IPS-15b (cell line): ENCODE results near the gene CD68.
"Not testable (repeated sequence)": the region's sequence is repeated elsewhere in the genome, so short reads cannot be mapped to it uniquely, and the experiment has no call there.

ENCODE experiments used
- H3K27me3 ChIP-seq: one replicate; pipeline ENCODE4 v1.6.1; 2013; ENCODE audit warnings: low read length; ENCODE audit not compliant: control insufficient read depth, insufficient read depth
- H3K36me3 ChIP-seq: one replicate; pipeline ENCODE4 v1.6.1; 2013; ENCODE audit warnings: low read length; ENCODE audit not compliant: control insufficient read depth, insufficient read depth
- H3K4me1 ChIP-seq: one replicate; pipeline ENCODE4 v1.6.1; 2013; ENCODE audit warnings: mild to moderate bottlenecking, low read length; ENCODE audit not compliant: control insufficient read depth, insufficient read depth
- H3K4me3 ChIP-seq: one replicate; pipeline ENCODE4 v1.5.1; 2013; ENCODE audit warnings: low read depth, low read length
- H3K9ac ChIP-seq: one replicate; pipeline ENCODE4 v1.6.1; 2013; ENCODE audit warnings: low read depth, mild to moderate bottlenecking, low read length
- H3K9me3 ChIP-seq: one replicate; pipeline ENCODE4 v1.6.1; 2013; ENCODE audit warnings: mild to moderate bottlenecking, low read length; ENCODE audit not compliant: control insufficient read depth, insufficient read depth

The CD68 gene

GRCh38 chr17:7613769-7614424 lies 34.5 kb downstream of the CD68 start:
- Histone ChIP-seq H3K36me3 (peaks cover 5% of the 10 kb centered on the region), H3K9ac (peak overlapping the region; percentile 85), H3K27me3 (no peaks in the 10 kb centered on the region), H3K9me3 (no peaks in the 10 kb centered on the region), H3K4me3 (peak overlapping the region; percentile 69), H3K4me1 (peaks cover 4% of the 10 kb centered on the region)

- Histone ChIP-seq H3K4me3 (peak within 1 kb of the TSS; percentile 69), H3K36me3 (peaks cover 5% of the 10 kb centered on the region), H3K9ac (peak within 1 kb of the TSS; percentile 85), H3K4me1 (peaks cover 4% of the 10 kb centered on the region), H3K9me3 (no peaks in the 10 kb centered on the region), H3K27me3 (no peaks in the 10 kb centered on the region)
Measured at GRCh38 chr17:7614425-7615264, 35.2 kb downstream of the CD68 start, which contains the start of gene FXR2. TSS of gene FXR2 (minus strand) at chr17:7614897. CDS start at chr17:7614532, 365 bp downstream.

GRCh38 chr17:7615265-7615747 lies 35.9 kb downstream of the CD68 start:
- Histone ChIP-seq H3K4me1 (peaks cover 4% of the 10 kb centered on the region), H3K9ac (no peak overlapping the region), H3K36me3 (peaks cover 4% of the 10 kb centered on the region), H3K9me3 (no peaks in the 10 kb centered on the region), H3K27me3 (no peaks in the 10 kb centered on the region), H3K4me3 (peak overlapping the region; percentile 60)

- Histone ChIP-seq H3K4me1 (peaks cover 2% of the 10 kb centered on the region), H3K9ac (no peak overlapping the region), H3K9me3 (no peaks in the 10 kb centered on the region), H3K27me3 (no peaks in the 10 kb centered on the region), H3K36me3 (no peaks in the 10 kb centered on the region), H3K4me3 (no peak overlapping the region)
Measured at GRCh38 chr17:7618608-7619007, 39.2 kb downstream of the CD68 start.

GRCh38 chr17:7620835-7621234 lies 41.4 kb downstream of the CD68 start:
- Histone ChIP-seq H3K4me1 (no peaks in the 10 kb centered on the region), H3K9me3 (no peaks in the 10 kb centered on the region), H3K9ac (no peak overlapping the region), H3K36me3 (peaks cover under 1% of the 10 kb centered on the region), H3K27me3 (no peaks in the 10 kb centered on the region), H3K4me3 (no peak overlapping the region)

- Histone ChIP-seq H3K4me1 (peaks cover 4% of the 10 kb centered on the region), H3K9ac (no peak overlapping the region), H3K36me3 (peaks cover 6% of the 10 kb centered on the region), H3K9me3 (no peaks in the 10 kb centered on the region), H3K27me3 (no peaks in the 10 kb centered on the region), H3K4me3 (no peak overlapping the region)
Measured at GRCh38 chr17:7623661-7624060, 44.2 kb downstream of the CD68 start.

GRCh38 chr17:7625749-7626148 lies 46.3 kb downstream of the CD68 start:
- not testable (repeated sequence) for H3K27me3 ChIP-seq, H3K36me3 ChIP-seq, H3K4me3 ChIP-seq, H3K4me1 ChIP-seq, H3K9me3 ChIP-seq, H3K9ac ChIP-seq

GRCh38 chr17:7626307-7626706 lies 46.9 kb downstream of the CD68 start:
- Histone ChIP-seq H3K9ac (peak overlapping the region; percentile 88), H3K4me3 (peak overlapping the region; percentile 91), H3K4me1 (peaks cover 4% of the 10 kb centered on the region)

GRCh38 chr17:7626956-7627249 lies 47.5 kb downstream of the CD68 start:
- Histone ChIP-seq H3K27me3 (no peaks in the 10 kb centered on the region), H3K4me3 (peak overlapping the region; percentile 91), H3K36me3 (peaks cover 6% of the 10 kb centered on the region), H3K9me3 (no peaks in the 10 kb centered on the region), H3K9ac (peak overlapping the region; percentile 88), H3K4me1 (peaks cover 4% of the 10 kb centered on the region)

More at GRCh38 chr17:7626307-7626706, 46.9 kb downstream of the CD68 start:
- H3K27me3 ChIP-seq = no peaks in the 10 kb centered on the region
- H3K36me3 ChIP-seq = peaks cover 6% of the 10 kb centered on the region
- no peaks in the 10 kb centered on the region for H3K9me3 ChIP-seq

- peak within 1 kb of the TSS; percentile 88 for H3K9ac ChIP-seq
- H3K36me3 ChIP-seq = peaks cover 6% of the 10 kb centered on the region
- H3K4me3 ChIP-seq = peak within 1 kb of the TSS; percentile 91
- peaks cover 4% of the 10 kb centered on the region for H3K4me1 ChIP-seq
- no peaks in the 10 kb centered on the region for H3K9me3 ChIP-seq
- no peaks in the 10 kb centered on the region for H3K27me3 ChIP-seq
Measured at GRCh38 chr17:7627250-7628121, 48.0 kb downstream of the CD68 start, which contains the start of gene SAT2. TSS of gene SAT2 (minus strand) at chr17:7627821. CDS start at chr17:7627635, 186 bp downstream.

- no peaks in the 10 kb centered on the region for H3K27me3 ChIP-seq
- H3K9me3 ChIP-seq = no peaks in the 10 kb centered on the region
- H3K36me3 ChIP-seq = peaks cover 6% of the 10 kb centered on the region
- H3K4me1 ChIP-seq = peaks cover 7% of the 10 kb centered on the region
- H3K9ac ChIP-seq = no peak within 1 kb of the TSS
- no peak within 1 kb of the TSS for H3K4me3 ChIP-seq
Measured at GRCh38 chr17:7629939-7630571, 50.6 kb downstream of the CD68 start, which contains the start of gene SHBG. TSS of gene SHBG (plus strand) at chr17:7630135. CDS start at chr17:7630173, 38 bp downstream.
